ENCODE measurements around the gene CDK2AP2.
A peak's percentile ranks its signal among the peaks of the same experiment; 100 is the strongest.
"Not testable (repeated sequence)": the region's sequence is repeated elsewhere in the genome, so short reads cannot be mapped to it uniquely, and the experiment has no call there.

Gene CDK2AP2, protein sequence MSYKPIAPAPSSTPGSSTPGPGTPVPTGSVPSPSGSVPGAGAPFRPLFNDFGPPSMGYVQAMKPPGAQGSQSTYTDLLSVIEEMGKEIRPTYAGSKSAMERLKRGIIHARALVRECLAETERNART

GRCh38 chr11:67507864-67508485 lies at the start of gene CDK2AP2:
CDK2AP2 (minus strand) TSS chr11:67508162; CDS start chr11:67508082, 80 bp downstream.
- DNase-seq, result peak; percentile 89

DNA sequence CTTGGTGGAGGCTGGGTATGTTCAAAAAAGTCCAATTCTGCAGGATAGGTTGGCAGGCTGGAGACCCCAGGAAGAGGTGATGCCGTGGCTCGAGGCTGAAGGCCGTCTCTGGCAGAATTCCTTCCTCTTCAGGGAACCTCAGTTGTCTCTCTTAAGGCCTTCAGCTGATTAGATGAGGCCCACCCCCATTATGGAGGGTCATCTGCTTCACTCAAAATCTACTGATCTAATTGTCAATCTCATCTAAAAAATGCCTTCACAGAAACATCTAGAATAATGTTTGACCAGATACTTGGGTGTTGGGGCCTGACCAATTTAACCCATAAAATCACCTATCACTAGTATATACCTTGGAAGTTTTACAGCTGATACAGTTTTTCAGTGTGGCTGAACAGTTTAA lies 48.3 kb upstream of the CDK2AP2 start:
- DNase-seq, result no peak

- not testable (repeated sequence) for DNase-seq
These were observed 43.7 kb upstream of the CDK2AP2 start for GRCh38 chr11:67551697-67552096.

DNA sequence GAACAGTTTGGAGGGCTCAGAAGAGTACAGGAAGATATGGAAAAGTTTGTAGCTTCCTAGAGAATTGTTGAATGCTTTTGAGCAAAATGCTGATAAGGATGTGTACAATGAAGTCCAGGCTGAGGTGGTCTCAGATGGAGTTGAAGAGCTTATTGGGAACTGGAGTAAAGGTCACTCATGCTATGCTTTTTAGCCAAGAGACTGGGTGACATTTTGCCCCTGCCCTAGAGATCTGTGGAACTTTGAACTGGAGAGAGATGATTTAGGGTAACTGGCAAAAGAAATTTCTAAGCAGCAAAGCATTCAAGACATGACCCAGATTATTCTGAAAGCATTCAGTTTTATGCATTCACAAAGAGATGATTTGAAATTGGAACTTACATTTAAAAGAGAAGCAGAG lies 43.2 kb upstream of the CDK2AP2 start:
- DNase-seq, result no peak

DNA sequence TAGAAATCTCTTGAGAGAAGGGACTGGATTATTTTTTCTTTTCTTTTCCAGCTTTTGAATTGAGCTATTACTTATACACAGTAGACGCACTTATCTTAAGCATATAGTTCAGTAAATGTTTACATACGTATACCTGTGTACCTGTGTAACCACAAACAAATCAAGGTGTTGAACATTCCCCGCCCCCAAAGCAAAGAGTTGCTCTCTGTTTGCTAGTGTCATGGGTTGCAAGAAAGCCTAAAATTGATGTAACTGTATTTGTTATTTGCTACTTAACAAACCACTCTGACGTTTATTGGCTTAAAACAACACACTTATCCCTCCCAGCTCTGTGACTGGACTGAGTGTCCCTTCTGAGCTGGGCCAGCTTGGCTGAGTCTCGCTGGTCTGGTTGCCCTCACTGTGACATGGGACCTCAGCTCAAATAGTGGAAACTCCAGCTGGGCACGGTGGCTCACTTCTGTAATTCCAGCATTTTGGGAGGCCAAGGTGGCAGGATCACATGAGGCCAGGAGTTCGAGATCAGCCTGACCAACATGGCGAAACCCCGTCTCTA lies 40.7 kb upstream of the CDK2AP2 start:
- no peak for DNase-seq

- DNase-seq, result not testable (repeated sequence)
These were observed 40.1 kb upstream of the CDK2AP2 start for GRCh38 chr11:67548112-67548511.

DNA sequence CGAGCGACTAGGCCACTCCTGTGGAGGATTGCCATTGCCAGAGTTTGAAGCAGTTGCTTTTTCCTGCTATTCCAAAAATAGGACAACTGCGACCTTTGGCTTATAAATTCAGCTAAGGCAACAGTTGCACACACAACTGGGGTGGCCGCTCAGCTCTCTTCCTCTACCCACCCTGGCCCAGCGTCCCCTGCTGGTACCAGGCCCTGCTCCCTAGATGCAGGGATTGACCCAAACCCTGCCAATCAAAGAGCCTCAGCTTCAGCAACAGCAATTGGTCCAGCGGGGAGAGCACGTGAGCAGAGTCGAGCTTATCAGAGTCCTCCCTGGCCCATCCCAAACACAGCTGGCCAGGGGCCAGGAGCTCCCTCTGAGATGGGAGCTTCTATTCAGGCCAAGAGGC lies 37.3 kb upstream of the CDK2AP2 start:
- no peak for DNase-seq

DNA sequence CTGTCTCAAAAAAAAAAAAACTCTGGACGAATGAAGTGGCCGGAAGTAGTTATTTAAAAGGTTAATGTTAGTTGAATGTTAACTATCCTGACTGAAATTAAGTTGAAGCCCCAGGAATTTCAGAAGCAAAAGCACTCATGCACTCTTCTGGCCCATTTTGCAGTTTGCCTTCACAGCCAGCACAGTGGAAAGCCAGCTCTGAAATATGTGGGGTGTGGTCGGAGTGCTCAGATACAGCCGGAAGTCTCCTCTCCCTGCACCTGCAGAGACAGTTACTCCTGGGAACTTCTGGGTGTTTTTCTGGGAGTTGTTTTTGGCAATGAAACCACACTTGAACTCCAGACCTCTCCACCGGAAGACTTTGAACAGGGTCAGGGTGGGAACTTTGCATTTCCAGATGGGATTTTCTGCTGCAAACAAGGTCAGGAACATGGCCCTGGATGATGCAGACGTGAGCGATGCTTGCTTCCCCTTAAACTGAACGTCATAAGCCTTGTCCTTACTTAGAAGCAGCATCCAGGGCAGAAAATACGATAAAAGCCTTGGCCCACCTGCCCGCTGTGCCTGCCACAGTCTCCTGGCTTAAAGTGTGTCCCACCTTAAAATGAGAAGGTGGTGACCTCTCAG lies 36.8 kb upstream of the CDK2AP2 start:
- no peak for DNase-seq

DNA sequence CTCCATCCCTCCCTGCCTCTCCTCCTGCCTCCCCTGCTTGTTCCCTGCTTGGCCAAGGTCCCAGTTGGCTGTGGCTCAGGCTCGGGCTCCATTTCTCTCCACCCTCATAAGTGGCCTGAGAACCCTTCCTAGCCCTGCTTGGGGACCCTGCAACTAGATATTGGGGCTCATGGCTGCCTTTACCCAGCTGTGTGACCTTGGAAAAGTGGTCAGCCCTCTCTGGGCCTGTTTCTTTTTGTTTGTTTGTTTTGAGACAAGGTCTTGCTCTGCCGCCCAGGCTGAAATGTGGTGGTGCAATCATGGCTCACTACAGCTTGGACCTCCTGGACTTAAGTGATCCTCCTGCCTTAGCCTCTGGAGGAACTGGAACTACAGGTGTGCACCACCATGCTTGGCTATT lies 35.6 kb upstream of the CDK2AP2 start:
- DNase-seq, result no peak

DNA sequence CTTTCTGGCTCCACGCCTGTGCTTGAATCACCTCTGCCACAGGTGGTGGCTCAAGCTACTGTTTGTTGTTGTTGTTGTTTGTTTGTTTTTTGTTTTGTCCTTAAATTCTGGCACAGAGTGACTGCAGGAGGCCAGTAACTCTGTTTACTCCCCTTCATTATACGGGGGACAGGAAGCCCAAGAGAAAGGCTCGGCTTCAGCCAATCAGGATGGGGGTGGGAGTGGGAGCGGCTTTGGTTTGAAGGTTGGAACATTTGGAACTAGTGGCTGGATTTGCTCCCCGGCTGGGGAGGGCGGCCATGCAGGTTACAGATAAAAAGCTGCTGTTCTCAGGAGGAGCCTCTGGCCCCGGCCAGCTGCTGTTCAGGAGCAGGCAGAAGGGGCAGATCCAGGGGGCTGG lies 35.0 kb upstream of the CDK2AP2 start:
- DNase-seq, result no peak

DNA sequence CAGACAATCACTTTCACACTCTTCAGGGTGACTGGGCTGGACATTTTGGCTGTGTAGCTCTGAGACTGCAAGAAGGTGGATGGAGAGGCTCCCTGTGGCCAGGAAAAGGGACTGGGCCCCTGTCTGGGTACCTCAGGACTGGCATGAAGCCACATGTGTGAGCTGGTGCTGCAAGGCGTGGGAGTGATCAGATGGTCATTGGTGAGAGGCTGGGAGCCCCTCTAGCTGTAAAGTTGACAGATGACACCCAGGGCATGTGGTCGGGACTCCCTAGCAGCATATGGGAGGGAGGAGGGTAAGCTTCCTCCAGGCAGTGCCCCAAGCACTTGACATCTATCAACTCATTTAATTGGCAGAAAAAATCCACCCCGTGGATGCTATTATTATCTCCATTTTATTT lies 34.2 kb upstream of the CDK2AP2 start:
- DNase-seq, result peak; percentile 49

- no peak for DNase-seq
These were observed 33.2 kb upstream of the CDK2AP2 start for GRCh38 chr11:67541198-67541597.

GRCh38 chr11:67539550-67539949 lies 31.6 kb upstream of the CDK2AP2 start:
- DNase-seq, result no peak

GRCh38 chr11:67538823-67539505 lies 31.0 kb upstream of the CDK2AP2 start:
- DNase-seq, result no peak

- no peak for DNase-seq
These were observed 30.3 kb upstream of the CDK2AP2 start for GRCh38 chr11:67538306-67538705.

DNA sequence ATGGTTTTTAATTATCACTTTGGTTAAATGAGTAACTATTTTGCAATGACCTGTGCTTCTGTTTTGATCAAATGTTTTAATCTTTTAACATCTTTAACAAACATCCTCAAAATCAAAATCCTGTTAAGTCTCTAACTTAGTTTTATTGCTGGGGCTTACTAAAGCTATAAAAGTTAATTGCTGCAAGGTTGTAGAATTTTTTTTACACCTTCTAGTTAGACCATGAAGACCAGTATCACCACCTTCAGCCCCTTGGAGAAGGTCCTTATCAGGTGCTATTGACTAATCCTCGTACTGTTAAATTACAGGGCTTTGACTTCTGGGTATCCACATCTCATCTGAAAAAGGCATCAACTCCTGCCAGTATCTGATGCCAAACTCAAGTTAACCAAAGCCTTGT lies 27.6 kb upstream of the CDK2AP2 start:
- no peak for DNase-seq

GRCh38 chr11:67534070-67534679 lies 26.2 kb upstream of the CDK2AP2 start:
- no peak for DNase-seq

DNA sequence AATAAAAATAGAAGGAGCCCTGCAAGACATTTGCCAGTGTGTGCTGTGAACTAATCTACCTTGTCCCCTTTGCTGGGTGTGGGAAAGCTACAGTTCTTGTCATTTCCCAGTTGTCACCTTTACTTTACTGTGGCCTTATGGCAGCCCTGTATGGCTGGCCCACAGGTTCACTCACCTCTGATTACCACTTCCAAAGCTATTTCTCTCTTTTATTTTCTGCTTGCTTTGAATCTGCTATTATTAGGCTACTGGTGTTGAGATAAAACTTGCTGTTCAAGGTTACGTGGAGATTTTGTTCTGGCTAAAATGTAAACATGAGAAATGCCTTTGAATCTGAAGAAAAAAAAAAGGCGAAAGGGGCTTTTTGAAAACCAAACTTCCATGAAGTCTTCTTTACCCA lies 24.9 kb upstream of the CDK2AP2 start:
- no peak for DNase-seq

GRCh38 chr11:67530282-67530592 lies 22.3 kb upstream of the CDK2AP2 start:
- no peak for DNase-seq

- DNase-seq, result no peak
These were observed 20.4 kb upstream of the CDK2AP2 start for GRCh38 chr11:67528376-67528775.

DNA sequence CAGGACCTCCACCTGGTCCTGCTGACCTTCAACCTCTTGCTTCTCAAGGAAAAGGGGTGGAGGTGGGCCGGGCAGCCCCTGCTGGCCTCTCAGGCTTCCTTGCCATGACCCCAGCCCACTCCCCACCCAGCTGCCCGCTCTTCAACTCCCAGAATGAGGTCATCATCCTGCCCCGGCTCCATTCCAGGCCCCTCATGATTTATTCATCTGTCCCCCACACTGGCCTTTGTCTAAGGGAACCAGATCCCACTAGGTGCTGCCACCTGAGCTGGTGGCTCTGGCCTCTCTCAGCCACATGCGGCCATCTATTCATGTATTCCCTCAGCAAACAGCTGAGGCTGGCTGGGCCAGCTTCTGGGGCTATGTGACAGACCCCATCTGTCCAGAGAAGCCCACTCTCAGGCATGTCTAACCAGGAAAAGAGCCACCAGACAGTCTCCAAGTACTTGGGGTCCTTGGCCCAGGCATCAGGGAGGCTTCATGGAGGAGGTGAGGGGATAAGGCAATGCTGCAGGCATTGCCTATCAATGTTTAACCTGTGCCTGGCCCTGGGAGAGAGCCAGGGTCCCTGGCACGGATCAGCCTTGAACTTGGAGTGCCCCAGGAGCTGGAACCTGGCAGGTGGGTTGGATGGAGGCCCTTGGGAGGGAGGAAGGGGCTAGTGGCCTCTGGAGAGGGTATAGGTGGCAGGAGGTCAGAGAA lies 17.5 kb upstream of the CDK2AP2 start:
- no peak for DNase-seq

DNA sequence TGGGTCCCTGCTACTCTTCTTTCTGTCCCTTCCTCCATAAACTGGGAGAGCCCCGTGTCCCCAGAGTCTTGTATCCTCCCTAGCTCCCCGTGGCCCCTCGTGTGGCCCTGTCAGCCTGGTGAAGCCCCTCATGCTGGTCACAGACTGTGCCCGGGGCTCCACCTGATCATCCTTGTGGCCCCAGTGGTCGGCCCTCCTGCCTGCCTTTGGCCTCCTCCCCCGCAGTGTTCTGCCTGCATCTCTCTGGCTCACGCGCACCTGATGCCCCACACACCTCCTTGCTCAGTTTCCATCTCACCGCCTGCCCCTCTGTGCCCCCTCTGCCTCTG lies 16.5 kb upstream of the CDK2AP2 start:
- no peak for DNase-seq
